Smooth muscle cell (in vitro differentiated cells): ENCODE results near the gene SLC25A21. TPM values are rescaled to one million over a fixed set of nuclear protein-coding genes. Genes with fewer than 3 reads are reported as not detected.

ENCODE experiments used
- DNase-seq: peaks from one replicate; lab custom pipeline; 2025; ENCODE audit not compliant: unreplicated experiment; lab: John Stamatoyannopoulos, UW
- H2AFZ ChIP-seq: fragments of 200-600 bp; sonication (generic); 2 replicates; pipeline ENCODE4 v1.6.0; 2016; ENCODE audit warnings: antibody characterized with exemption, low read depth, mild to moderate bottlenecking
- H3F3A ChIP-seq: fragments of 200-600 bp; sonication (generic); 2 replicates; pipeline ENCODE4 v1.6.0; 2017; ENCODE audit warnings: antibody characterized with exemption, low read depth
- H3K27ac ChIP-seq: fragments of 200-600 bp; sonication (generic); 2 replicates; pipeline ENCODE4 v1.5.1; 2016; ENCODE audit warnings: low read depth, mild to moderate bottlenecking
- H3K27me3 ChIP-seq: fragments of 200-600 bp; sonication (generic); 2 replicates; pipeline ENCODE4 v1.6.1; 2016; ENCODE audit warnings: low read depth, mild to moderate bottlenecking
- H3K36me3 ChIP-seq: fragments of 200-600 bp; sonication (generic); 2 replicates; pipeline ENCODE4 v1.5.1; 2016; ENCODE audit warnings: low read depth
- H3K4me1 ChIP-seq: fragments of 200-600 bp; sonication (generic); 2 replicates; pipeline ENCODE4 v1.5.1; 2016; ENCODE audit warnings: low read depth
- H3K4me2 ChIP-seq: fragments of 200-600 bp; sonication (generic); 2 replicates; pipeline ENCODE4 v1.6.0; 2016; ENCODE audit warnings: mild to moderate bottlenecking
- H3K4me3 ChIP-seq: fragments of 200-600 bp; sonication (generic); 2 replicates; pipeline ENCODE4 v1.5.1; 2016; ENCODE audit warnings: mild to moderate bottlenecking
- H3K79me2 ChIP-seq: fragments of 200-600 bp; sonication (generic); 2 replicates; pipeline ENCODE4 v1.6.0; 2016; ENCODE audit warnings: low read depth, mild to moderate bottlenecking
- H3K9ac ChIP-seq: fragments of 200-600 bp; sonication (generic); 2 replicates; pipeline ENCODE4 v1.6.0; 2016; ENCODE audit warnings: low read depth
- H3K9me3 ChIP-seq: fragments of 200-600 bp; sonication (generic); replicated peaks from 2 replicates; pipeline ENCODE4 v1.5.1; 2016; ENCODE audit warnings: low read depth
- H4K20me1 ChIP-seq: fragments of 200-600 bp; sonication (generic); 2 replicates; pipeline ENCODE4 v1.6.0; 2016; ENCODE audit warnings: low read depth
- CTCF ChIP-seq: fragments of 200-600 bp; sonication (generic); IDR thresholded peaks from 2 replicates; pipeline ENCODE4 v1.5.1; 2017; ENCODE audit warnings: borderline replicate concordance, mild to moderate bottlenecking, antibody characterized with exemption; ENCODE audit not compliant: insufficient read depth, poor library complexity, severe bottlenecking
- WGBS: methylation state at CpG from one replicate; pipeline ENCODE4 v1.1.7; 2016; ENCODE audit warnings: low lambda C conversion rate; 5-methylcytosine and 5-hydroxymethylcytosine counted together
- polyA plus RNA-seq: library from polyadenylated mRNA; unstranded; fragments of >200 nt; fragmentation: Nextera tagmentation; extraction: Ambion mirVana; gene quantifications from 2 replicates; pipeline ENCODE4 v1.2.1, GENCODE V29; 2016
- total RNA-seq: library from RNA; depleted of rRNA; stranded (reverse); fragments of >200 nt; gene quantifications from 2 replicates; pipeline ENCODE4 v1.2.3, GENCODE V29; 2014

Gene SLC25A21
- total and polyA plus RNA-seq, 2 experiments from 2014 or later = 1.1 TPM; not detected in 1

- TF ChIP-seq CTCF = no peak
- H3F3A ChIP-seq = no peaks in the 10 kb centered on the region
- no peaks in the 10 kb centered on the region for H3K36me3 ChIP-seq
- H2AFZ ChIP-seq = no peak overlapping the region
- H3K4me2 ChIP-seq = no peak overlapping the region
- H3K27ac ChIP-seq = no peak overlapping the region
- no peaks in the 10 kb centered on the region for H3K79me2 ChIP-seq
- DNase-seq = no peak
- H3K27me3 ChIP-seq = peaks cover 6% of the 10 kb centered on the region
- no peak overlapping the region for H3K4me3 ChIP-seq
- WGBS = 96% methylated on average over 3 of the region's 3 CpGs
- H3K9ac ChIP-seq = no peak overlapping the region
- H3K9me3 ChIP-seq = no peaks in the 10 kb centered on the region
- H4K20me1 ChIP-seq = no peaks in the 10 kb centered on the region
- no peaks in the 10 kb centered on the region for H3K4me1 ChIP-seq
These were observed 487.5 kb downstream of the SLC25A21 start for GRCh38 chr14:36684946-36685345.

DNA sequence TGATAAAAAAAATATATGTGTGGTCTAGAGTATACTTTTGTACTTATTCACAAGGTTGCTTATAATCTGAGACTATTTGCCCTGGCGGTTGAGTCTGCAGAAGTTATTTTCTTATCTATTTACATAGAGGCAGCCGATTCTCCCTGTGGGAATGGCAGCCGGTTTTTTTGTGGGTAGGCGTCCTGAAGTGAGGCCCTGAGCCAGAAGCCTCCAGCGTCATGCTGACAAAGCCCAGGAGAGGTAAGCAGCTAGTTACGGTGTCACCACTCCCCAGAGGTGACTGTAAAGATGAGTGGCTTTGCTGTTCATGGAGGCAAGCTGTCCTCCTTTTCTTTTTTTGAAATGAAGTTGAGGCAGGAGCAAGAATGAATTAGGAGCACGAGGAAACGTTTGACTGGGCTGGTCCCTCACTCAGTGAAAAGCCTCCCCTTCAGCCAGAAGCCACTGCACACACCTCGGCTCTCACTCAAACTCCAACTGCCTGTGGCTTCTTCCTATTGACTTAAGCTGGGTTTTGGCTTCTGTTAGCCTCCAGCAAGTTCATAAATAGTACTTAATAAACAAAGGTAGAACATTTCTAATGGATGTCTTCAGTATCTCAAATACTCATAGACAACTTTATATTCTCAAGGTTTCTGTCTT is 489.2 kb downstream of the SLC25A21 start:
- TF ChIP-seq CTCF = no peak
- H3K36me3 ChIP-seq = no peaks in the 10 kb centered on the region
- no peaks in the 10 kb centered on the region for H4K20me1 ChIP-seq
- no peaks in the 10 kb centered on the region for H3K79me2 ChIP-seq
- peaks cover 14% of the 10 kb centered on the region for H3K27me3 ChIP-seq
- H2AFZ ChIP-seq = no peak overlapping the region
- no peak for DNase-seq
- H3F3A ChIP-seq = no peaks in the 10 kb centered on the region
- H3K9me3 ChIP-seq = no peaks in the 10 kb centered on the region
- 60% methylated on average over 9 of the region's 9 CpGs for WGBS
- no peak overlapping the region for H3K27ac ChIP-seq
- no peak overlapping the region for H3K9ac ChIP-seq
- H3K4me3 ChIP-seq = no peak overlapping the region
- no peak overlapping the region for H3K4me2 ChIP-seq
- H3K4me1 ChIP-seq = no peaks in the 10 kb centered on the region

- no peaks in the 10 kb centered on the region for H3K79me2 ChIP-seq
- no peak for TF ChIP-seq CTCF
These were observed 490.1 kb downstream of the SLC25A21 start for GRCh38 chr14:36682338-36682737.

DNA sequence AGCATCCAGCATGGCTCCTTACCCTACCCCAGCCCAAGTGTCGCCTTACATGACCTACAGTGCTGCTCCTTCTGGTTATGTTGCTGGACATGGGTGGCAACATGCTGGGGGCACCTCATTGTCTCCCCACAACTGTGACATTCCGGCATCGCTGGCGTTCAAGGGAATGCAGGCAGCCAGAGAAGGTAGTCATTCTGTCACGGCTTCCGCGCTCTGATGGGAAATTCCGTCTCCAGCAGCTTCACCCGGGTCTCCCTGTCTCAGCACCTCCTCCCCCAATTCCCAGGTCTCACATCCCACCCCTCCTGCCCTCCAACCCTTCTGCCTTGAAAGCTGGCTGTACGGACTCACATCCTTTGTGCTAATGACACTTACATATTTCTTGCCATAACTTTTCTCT is 496.2 kb downstream of the SLC25A21 start:
- Histone ChIP-seq H3K4me3 (no peak overlapping the region), H4K20me1 (no peaks in the 10 kb centered on the region), H3K4me2 (no peak overlapping the region), H3K27me3 (peaks cover 67% of the 10 kb centered on the region), H3K9me3 (no peaks in the 10 kb centered on the region), H3K27ac (no peak overlapping the region), H3F3A (no peaks in the 10 kb centered on the region), H3K79me2 (no peaks in the 10 kb centered on the region), H3K36me3 (no peaks in the 10 kb centered on the region), H2AFZ (no peak overlapping the region), H3K9ac (no peak overlapping the region), H3K4me1 (peaks cover 6% of the 10 kb centered on the region)
- WGBS = 42% methylated on average over 10 of the region's 10 CpGs
- no peak for DNase-seq
- TF ChIP-seq CTCF = no peak

More at GRCh38 chr14:36682338-36682737, 490.1 kb downstream of the SLC25A21 start:
- Histone ChIP-seq H3K9me3 (no peaks in the 10 kb centered on the region), H3K36me3 (no peaks in the 10 kb centered on the region), H3K27ac (no peak overlapping the region), H3K4me2 (no peak overlapping the region), H3K27me3 (peaks cover 22% of the 10 kb centered on the region), H3F3A (no peaks in the 10 kb centered on the region), H3K4me3 (no peak overlapping the region), H3K9ac (no peak overlapping the region), H4K20me1 (no peaks in the 10 kb centered on the region), H3K4me1 (no peaks in the 10 kb centered on the region), H2AFZ (no peak overlapping the region)
- no peak for DNase-seq
- 90% methylated on average over 4 of the region's 4 CpGs for WGBS
